ENCODE data around the gene COMMD10. TPM values are rescaled to one million over a fixed set of nuclear protein-coding genes. Genes with fewer than 3 reads are reported as not detected.

The COMMD10 gene
- total RNA-seq, 1 donor from 2014 or later = 30.3 TPM

- FAIRE-seq (no peak), DNase-seq (ENCODE audit: low read depth) (no peak)
- no peak for TF ChIP-seq CTCF (IDR thresholded peaks at IDR 0.05; ENCODE audit: insufficient read depth, low read length, severe bottlenecking)
- Histone ChIP-seq H3K27me3 (ENCODE audit: control insufficient read depth, insufficient read depth, low read length) (no peaks in the 10 kb centered on the region), H3K36me3 (ENCODE audit: control insufficient read depth, insufficient read depth, low read length) (no peaks in the 10 kb centered on the region), H3K4me3 (ENCODE audit: low read depth, low read length) (no peak overlapping the region)
These were observed 216.3 kb downstream of the COMMD10 start for GRCh38 chr5:116301110-116301509.

GRCh38 chr5:116303340-116303739, 218.5 kb downstream of the COMMD10 start:
- DNase-seq (ENCODE audit: low read depth) (no peak), FAIRE-seq (no peak)
- no peak for TF ChIP-seq CTCF (IDR thresholded peaks at IDR 0.05; ENCODE audit: insufficient read depth, low read length, severe bottlenecking)
- H3K36me3 ChIP-seq (ENCODE audit: control insufficient read depth, insufficient read depth, low read length) = no peaks in the 10 kb centered on the region
- no peak overlapping the region for H3K4me3 ChIP-seq (ENCODE audit: low read depth, low read length)
- no peaks in the 10 kb centered on the region for H3K27me3 ChIP-seq (ENCODE audit: control insufficient read depth, insufficient read depth, low read length)

- no peak for TF ChIP-seq CTCF (IDR thresholded peaks at IDR 0.05; ENCODE audit: insufficient read depth, low read length, severe bottlenecking)
- DNase-seq (ENCODE audit: low read depth) (no peak), FAIRE-seq (no peak)
- Histone ChIP-seq H3K4me3 (ENCODE audit: low read depth, low read length) (no peak overlapping the region), H3K27me3 (ENCODE audit: control insufficient read depth, insufficient read depth, low read length) (no peaks in the 10 kb centered on the region), H3K36me3 (ENCODE audit: control insufficient read depth, insufficient read depth, low read length) (no peaks in the 10 kb centered on the region)
These were observed 219.0 kb downstream of the COMMD10 start for GRCh38 chr5:116303810-116304209.

GRCh38 chr5:116305899-116306298, 221.1 kb downstream of the COMMD10 start:
- Histone ChIP-seq H3K4me3 (ENCODE audit: low read depth, low read length) (no peak overlapping the region), H3K36me3 (ENCODE audit: control insufficient read depth, insufficient read depth, low read length) (no peaks in the 10 kb centered on the region), H3K27me3 (ENCODE audit: control insufficient read depth, insufficient read depth, low read length) (no peaks in the 10 kb centered on the region)
- TF ChIP-seq CTCF (IDR thresholded peaks at IDR 0.05; ENCODE audit: insufficient read depth, low read length, severe bottlenecking) = no peak
- FAIRE-seq (no peak), DNase-seq (ENCODE audit: low read depth) (no peak)

- Histone ChIP-seq H3K36me3 (ENCODE audit: control insufficient read depth, insufficient read depth, low read length) (no peaks in the 10 kb centered on the region), H3K27me3 (ENCODE audit: control insufficient read depth, insufficient read depth, low read length) (no peaks in the 10 kb centered on the region), H3K4me3 (ENCODE audit: low read depth, low read length) (no peak overlapping the region)
- DNase-seq (ENCODE audit: low read depth) (no peak), FAIRE-seq (no peak)
- no peak for TF ChIP-seq CTCF (IDR thresholded peaks at IDR 0.05; ENCODE audit: insufficient read depth, low read length, severe bottlenecking)
These were observed 222.0 kb downstream of the COMMD10 start for GRCh38 chr5:116306846-116307245.

- DNase-seq (ENCODE audit: low read depth) (no peak), FAIRE-seq (no peak)
- Histone ChIP-seq H3K27me3 (ENCODE audit: control insufficient read depth, insufficient read depth, low read length) (no peaks in the 10 kb centered on the region), H3K4me3 (ENCODE audit: low read depth, low read length) (no peak overlapping the region), H3K36me3 (ENCODE audit: control insufficient read depth, insufficient read depth, low read length) (no peaks in the 10 kb centered on the region)
- TF ChIP-seq CTCF (IDR thresholded peaks at IDR 0.05; ENCODE audit: insufficient read depth, low read length, severe bottlenecking) = no peak
These were observed 223.6 kb downstream of the COMMD10 start for GRCh38 chr5:116308391-116308790.
